Mammary epithelial cell (primary cell): ENCODE results near the gene RNF183.

Experiments
- EZH2 ChIP-seq: IDR thresholded peaks from 2 replicates; pipeline ENCODE4 v1.6.1; 2012; ENCODE audit warnings: low read length, inconsistent platforms, borderline replicate concordance
- TF ChIP-seq, protein P1 (sequence below), 2 donors: IDR thresholded peaks in 1 of 2; conservative IDR thresholded peaks in 1 of 2; 2 replicates each; pipeline ENCODE4 v1.5.1; 2011 to 2012; ENCODE audit warnings: inconsistent platforms in 2 of 2, low read length in 2 of 2, mild to moderate bottlenecking in 2 of 2, control low read depth in 1 of 2, low read depth in 1 of 2; ENCODE audit not compliant: insufficient read depth in 1 of 2; ENCODE audit errors: extremely low read depth in 1 of 2

DNA sequence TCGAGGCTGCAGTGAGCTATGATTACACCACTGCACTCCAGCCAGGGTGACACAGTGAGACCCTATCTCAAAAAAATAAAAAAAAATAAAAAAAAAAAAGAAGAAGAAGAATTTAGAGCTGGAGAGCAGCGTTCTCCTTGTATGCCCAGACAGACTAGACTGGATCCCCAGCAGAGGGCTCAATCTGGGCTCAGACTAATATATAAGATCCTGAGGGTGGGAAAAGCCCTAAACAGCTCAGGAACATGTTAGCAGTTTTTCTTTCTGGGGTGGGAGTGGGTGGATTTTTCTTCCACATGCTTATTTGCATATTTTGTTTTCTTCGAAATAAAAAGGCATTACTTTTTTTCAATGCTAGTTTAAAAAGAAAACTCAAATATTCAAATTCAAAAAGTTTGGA is 45.3 kb upstream of the RNF183 start:
- TF ChIP-seq EZH2: no peak
- TF ChIP-seq, protein P1, sequence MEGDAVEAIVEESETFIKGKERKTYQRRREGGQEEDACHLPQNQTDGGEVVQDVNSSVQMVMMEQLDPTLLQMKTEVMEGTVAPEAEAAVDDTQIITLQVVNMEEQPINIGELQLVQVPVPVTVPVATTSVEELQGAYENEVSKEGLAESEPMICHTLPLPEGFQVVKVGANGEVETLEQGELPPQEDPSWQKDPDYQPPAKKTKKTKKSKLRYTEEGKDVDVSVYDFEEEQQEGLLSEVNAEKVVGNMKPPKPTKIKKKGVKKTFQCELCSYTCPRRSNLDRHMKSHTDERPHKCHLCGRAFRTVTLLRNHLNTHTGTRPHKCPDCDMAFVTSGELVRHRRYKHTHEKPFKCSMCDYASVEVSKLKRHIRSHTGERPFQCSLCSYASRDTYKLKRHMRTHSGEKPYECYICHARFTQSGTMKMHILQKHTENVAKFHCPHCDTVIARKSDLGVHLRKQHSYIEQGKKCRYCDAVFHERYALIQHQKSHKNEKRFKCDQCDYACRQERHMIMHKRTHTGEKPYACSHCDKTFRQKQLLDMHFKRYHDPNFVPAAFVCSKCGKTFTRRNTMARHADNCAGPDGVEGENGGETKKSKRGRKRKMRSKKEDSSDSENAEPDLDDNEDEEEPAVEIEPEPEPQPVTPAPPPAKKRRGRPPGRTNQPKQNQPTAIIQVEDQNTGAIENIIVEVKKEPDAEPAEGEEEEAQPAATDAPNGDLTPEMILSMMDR (conservative IDR thresholded peaks at IDR 0.05 in 1 of 2, IDR thresholded peaks at IDR 0.05 in 1 of 2; ENCODE audit: extremely low read depth in 1 of 2, insufficient read depth in 1 of 2, low read depth in 1 of 2, low read length in 2 of 2): no peak
